Spinal cord (tissue), 4 donors: ENCODE data around the gene FH. TPM values are rescaled to one million over a fixed set of nuclear protein-coding genes. Genes with fewer than 3 reads are reported as not detected.

Source experiments
- polyA plus RNA-seq, 2 donors: library from polyadenylated mRNA; unstranded; fragments of 120-200 nt; gene quantifications; one replicate each; pipeline ENCODE4 v1.2.1, GENCODE V29; 2013; ENCODE audit not compliant: insufficient read length in 2 of 2
- total RNA-seq, 2 donors: library from RNA; depleted of rRNA in 1 of 2; stranded (reverse); fragments of 120-200 nt in 1 of 2; fragments of >200 nt in 1 of 2; gene quantifications; one replicate each; pipeline versions ENCODE4 v1.2.3 to v1.2.4, GENCODE V29; 2013 to 2014

FH gene
- total and polyA plus RNA-seq, 4 donors: 54.7 to 94.4 (median 71.3) TPM

Other genes with a start within 250 kb of the FH start
- gene RGS7, start 162.6 kb downstream of the FH start, total RNA-seq: 10 to 100 TPM in 1 of 2 donors, 1 to 10 TPM in 1; 9.5 to 21.5 TPM
- 10 to 100 TPM; 41.1 to 44.1 TPM for gene RGS7, start 162.6 kb downstream of the FH start, polyA plus RNA-seq
- under 1 TPM; 0.39 to 0.99 TPM for gene KMO, start 12.6 kb upstream of the FH start, total RNA-seq
- under 1 TPM; 0.39 to 0.48 TPM for gene KMO, start 12.6 kb upstream of the FH start, polyA plus RNA-seq
- 10 to 100 TPM; 15.1 to 30.2 TPM for gene CHML, start 120.6 kb upstream of the FH start, total RNA-seq
- 10 to 100 TPM; 13.5 to 23.5 TPM for gene CHML, start 120.6 kb upstream of the FH start, polyA plus RNA-seq
- gene OPN3, start 120.6 kb upstream of the FH start, total RNA-seq: 10 to 100 TPM; 13.7 to 14.3 TPM
- gene OPN3, start 120.6 kb upstream of the FH start, polyA plus RNA-seq: 1 to 10 TPM; 8.4 to 9.7 TPM
- gene WDR64, start 132.5 kb upstream of the FH start, total RNA-seq: under 1 TPM in 1 of 2 donors, not detected in 1; 0.11 TPM
- under 1 TPM; 0.11 to 0.32 TPM for gene WDR64, start 132.5 kb upstream of the FH start, polyA plus RNA-seq